ENCODE measurements around the gene ELFN2. TPM values are rescaled to one million over a fixed set of nuclear protein-coding genes. Genes with fewer than 3 reads are reported as not detected.
"Not testable (repeated sequence)": the region's sequence is repeated elsewhere in the genome, so short reads cannot be mapped to it uniquely, and the experiment has no call there.

ELFN2 gene
- polyA plus RNA-seq, 1 donor from 2014 or later, result 4.4 TPM

- Histone ChIP-seq H3K36me3 (ENCODE audit: insufficient read depth, low read length) (no peaks in the 10 kb centered on the region), H3K4me3 (ENCODE audit: low read length) (no peak overlapping the region), H3K27me3 (ENCODE audit: insufficient read depth, low read depth, low read length) (no peaks in the 10 kb centered on the region), H3K9ac (ENCODE audit: low read length) (no peak overlapping the region), H3K27ac (ENCODE audit: low read length) (no peak overlapping the region), H3K9me2 (ENCODE audit: insufficient read depth, low read length) (no peaks in the 10 kb centered on the region), H3K4me2 (ENCODE audit: low read length) (no peak overlapping the region), H2AFZ (ENCODE audit: low read depth, low read length) (no peak overlapping the region), H3F3A (ENCODE audit: insufficient read depth, low read length, poor library complexity, severe bottlenecking) (no peaks in the 10 kb centered on the region), H3K9me3 (ENCODE audit: low read length) (no peaks in the 10 kb centered on the region), H4K20me1 (ENCODE audit: insufficient read depth) (no peaks in the 10 kb centered on the region), H3K79me2 (replicated peaks; ENCODE audit: insufficient read depth, low read length) (no peaks in the 10 kb centered on the region)
- TF ChIP-seq EZH2 (IDR thresholded peaks at IDR 0.05; ENCODE audit: borderline replicate concordance, insufficient read depth, low read length, poor library complexity, severe bottlenecking) (no peak), TAF1 (IDR thresholded peaks at IDR 0.05; ENCODE audit: low read depth) (no peak)
Measured at GRCh38 chr22:37470087-37470445, 42.8 kb upstream of the ELFN2 start.

DNA sequence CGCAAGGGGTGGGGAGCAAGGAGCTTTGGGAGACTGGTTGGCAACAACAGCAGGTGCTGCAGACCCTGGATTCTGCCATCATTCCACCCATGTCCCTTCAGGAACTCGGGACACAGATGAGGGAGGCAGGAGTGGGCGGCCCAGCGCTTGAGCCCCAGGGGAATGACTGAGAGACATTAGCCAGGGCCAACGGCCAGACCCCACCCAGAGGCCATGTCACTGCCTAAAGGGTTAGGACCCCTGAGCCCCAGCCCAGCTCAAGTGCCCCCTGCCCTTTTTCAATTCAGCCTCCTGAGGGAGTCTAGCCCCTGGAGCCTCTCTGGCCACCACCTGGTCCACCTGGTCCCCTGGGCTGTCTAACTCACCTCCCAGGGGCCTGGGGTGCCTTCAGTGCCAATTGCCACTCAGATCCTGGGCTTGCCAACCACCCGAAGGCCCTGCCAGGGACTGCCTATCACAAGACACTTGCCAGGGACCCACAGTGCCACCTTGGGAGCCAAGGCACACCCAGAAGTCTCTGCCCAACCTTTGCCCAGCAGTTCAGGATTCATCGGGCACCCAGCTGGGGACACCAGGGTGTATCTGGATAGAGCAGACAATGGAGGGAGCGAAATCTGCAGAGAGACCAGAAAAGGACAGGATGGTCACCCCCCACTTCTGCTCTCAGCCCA lies 42.3 kb upstream of the ELFN2 start:
- Histone ChIP-seq H3K27ac (ENCODE audit: low read length) (no peak overlapping the region), H3K27me3 (ENCODE audit: insufficient read depth, low read depth, low read length) (no peaks in the 10 kb centered on the region), H3K4me3 (ENCODE audit: low read length) (no peak overlapping the region), H2AFZ (ENCODE audit: low read depth, low read length) (no peak overlapping the region), H3K9ac (ENCODE audit: low read length) (no peak overlapping the region), H3K9me2 (ENCODE audit: insufficient read depth, low read length) (no peaks in the 10 kb centered on the region), H3F3A (ENCODE audit: insufficient read depth, low read length, poor library complexity, severe bottlenecking) (no peaks in the 10 kb centered on the region), H3K9me3 (ENCODE audit: low read length) (no peaks in the 10 kb centered on the region), H3K4me2 (ENCODE audit: low read length) (no peak overlapping the region), H3K36me3 (ENCODE audit: insufficient read depth, low read length) (no peaks in the 10 kb centered on the region), H3K79me2 (replicated peaks; ENCODE audit: insufficient read depth, low read length) (no peaks in the 10 kb centered on the region), H4K20me1 (ENCODE audit: insufficient read depth) (no peaks in the 10 kb centered on the region)
- TF ChIP-seq EZH2 (IDR thresholded peaks at IDR 0.05; ENCODE audit: borderline replicate concordance, insufficient read depth, low read length, poor library complexity, severe bottlenecking) (no peak), SMC3 (conservative IDR thresholded peaks at IDR 0.05; ENCODE audit: poor library complexity) (no peak), TAF1 (IDR thresholded peaks at IDR 0.05; ENCODE audit: low read depth) (no peak)

- not testable (repeated sequence) for H2AFZ ChIP-seq (ENCODE audit: low read depth, low read length); H3K9me2 ChIP-seq (ENCODE audit: insufficient read depth, low read length); H3K9me3 ChIP-seq (ENCODE audit: low read length); H3K79me2 ChIP-seq (replicated peaks; ENCODE audit: insufficient read depth, low read length); H3K9ac ChIP-seq (ENCODE audit: low read length); H3K27me3 ChIP-seq (ENCODE audit: insufficient read depth, low read depth, low read length); H3K4me3 ChIP-seq (ENCODE audit: low read length); H3K27ac ChIP-seq (ENCODE audit: low read length); H3F3A ChIP-seq (ENCODE audit: insufficient read depth, low read length, poor library complexity, severe bottlenecking); H3K36me3 ChIP-seq (ENCODE audit: insufficient read depth, low read length); H4K20me1 ChIP-seq (ENCODE audit: insufficient read depth); H3K4me2 ChIP-seq (ENCODE audit: low read length)
Measured at GRCh38 chr22:37468201-37468695, 41.0 kb upstream of the ELFN2 start.

DNA sequence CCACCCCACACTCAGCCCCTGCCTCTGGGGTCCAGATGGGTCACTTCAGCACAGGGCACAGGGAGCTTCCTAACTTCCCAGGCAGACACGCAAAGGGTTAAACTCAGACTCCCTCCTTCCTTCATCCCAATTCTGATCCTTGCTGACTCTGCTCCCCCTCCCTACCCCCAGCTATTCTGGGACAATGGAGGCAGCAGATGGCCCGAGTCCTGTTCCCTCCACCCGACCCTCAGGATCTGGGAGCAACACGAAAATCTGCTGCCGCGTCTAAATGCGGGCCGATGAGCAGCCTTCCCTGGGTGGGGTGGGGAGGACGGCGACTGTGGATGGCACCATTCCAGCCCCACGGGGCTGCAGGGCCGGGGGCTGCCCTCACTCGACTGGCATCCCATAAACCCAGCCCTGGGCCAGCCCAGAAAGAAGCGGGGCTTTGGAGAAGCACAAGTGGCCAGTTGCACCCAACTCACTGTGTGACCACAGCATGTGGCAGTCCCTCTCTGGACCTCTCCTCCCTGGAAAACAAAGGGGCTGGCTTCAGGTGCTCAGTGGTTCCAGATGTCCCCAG lies 40.2 kb upstream of the ELFN2 start:
- no peaks in the 10 kb centered on the region for H4K20me1 ChIP-seq (ENCODE audit: insufficient read depth)
- no peak overlapping the region for H2AFZ ChIP-seq (ENCODE audit: low read depth, low read length)
- H3K27ac ChIP-seq (ENCODE audit: low read length), result no peak overlapping the region
- no peak overlapping the region for H3K4me2 ChIP-seq (ENCODE audit: low read length)
- no peaks in the 10 kb centered on the region for H3K79me2 ChIP-seq (replicated peaks; ENCODE audit: insufficient read depth, low read length)
- no peak overlapping the region for H3K9ac ChIP-seq (ENCODE audit: low read length)
- no peaks in the 10 kb centered on the region for H3K36me3 ChIP-seq (ENCODE audit: insufficient read depth, low read length)
- no peaks in the 10 kb centered on the region for H3K9me3 ChIP-seq (ENCODE audit: low read length)
- H3K27me3 ChIP-seq (ENCODE audit: insufficient read depth, low read depth, low read length), result no peaks in the 10 kb centered on the region
- TF ChIP-seq EP300 (conservative IDR thresholded peaks at IDR 0.05; ENCODE audit: poor library complexity, severe bottlenecking) (no peak), MXI1 (conservative IDR thresholded peaks at IDR 0.05; ENCODE audit: poor library complexity, severe bottlenecking) (no peak), SMC3 (conservative IDR thresholded peaks at IDR 0.05; ENCODE audit: poor library complexity) (no peak), CTCF (IDR thresholded peaks at IDR 0.05; ENCODE audit: poor library complexity, severe bottlenecking) (no peak), POLR2AphosphoS5 (IDR thresholded peaks at IDR 0.05) (no peak), EZH2 (IDR thresholded peaks at IDR 0.05; ENCODE audit: borderline replicate concordance, insufficient read depth, low read length, poor library complexity, severe bottlenecking) (no peak), RAD21 (conservative IDR thresholded peaks at IDR 0.05) (no peak), TAF1 (IDR thresholded peaks at IDR 0.05; ENCODE audit: low read depth) (no peak)
- TF ChIP-seq, protein P1, sequence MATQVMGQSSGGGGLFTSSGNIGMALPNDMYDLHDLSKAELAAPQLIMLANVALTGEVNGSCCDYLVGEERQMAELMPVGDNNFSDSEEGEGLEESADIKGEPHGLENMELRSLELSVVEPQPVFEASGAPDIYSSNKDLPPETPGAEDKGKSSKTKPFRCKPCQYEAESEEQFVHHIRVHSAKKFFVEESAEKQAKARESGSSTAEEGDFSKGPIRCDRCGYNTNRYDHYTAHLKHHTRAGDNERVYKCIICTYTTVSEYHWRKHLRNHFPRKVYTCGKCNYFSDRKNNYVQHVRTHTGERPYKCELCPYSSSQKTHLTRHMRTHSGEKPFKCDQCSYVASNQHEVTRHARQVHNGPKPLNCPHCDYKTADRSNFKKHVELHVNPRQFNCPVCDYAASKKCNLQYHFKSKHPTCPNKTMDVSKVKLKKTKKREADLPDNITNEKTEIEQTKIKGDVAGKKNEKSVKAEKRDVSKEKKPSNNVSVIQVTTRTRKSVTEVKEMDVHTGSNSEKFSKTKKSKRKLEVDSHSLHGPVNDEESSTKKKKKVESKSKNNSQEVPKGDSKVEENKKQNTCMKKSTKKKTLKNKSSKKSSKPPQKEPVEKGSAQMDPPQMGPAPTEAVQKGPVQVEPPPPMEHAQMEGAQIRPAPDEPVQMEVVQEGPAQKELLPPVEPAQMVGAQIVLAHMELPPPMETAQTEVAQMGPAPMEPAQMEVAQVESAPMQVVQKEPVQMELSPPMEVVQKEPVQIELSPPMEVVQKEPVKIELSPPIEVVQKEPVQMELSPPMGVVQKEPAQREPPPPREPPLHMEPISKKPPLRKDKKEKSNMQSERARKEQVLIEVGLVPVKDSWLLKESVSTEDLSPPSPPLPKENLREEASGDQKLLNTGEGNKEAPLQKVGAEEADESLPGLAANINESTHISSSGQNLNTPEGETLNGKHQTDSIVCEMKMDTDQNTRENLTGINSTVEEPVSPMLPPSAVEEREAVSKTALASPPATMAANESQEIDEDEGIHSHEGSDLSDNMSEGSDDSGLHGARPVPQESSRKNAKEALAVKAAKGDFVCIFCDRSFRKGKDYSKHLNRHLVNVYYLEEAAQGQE (IDR thresholded peaks at IDR 0.05; ENCODE audit: borderline replicate concordance), result no peak
- no peaks in the 10 kb centered on the region for H3K9me2 ChIP-seq (ENCODE audit: insufficient read depth, low read length)
- H3F3A ChIP-seq (ENCODE audit: insufficient read depth, low read length, poor library complexity, severe bottlenecking), result no peaks in the 10 kb centered on the region
- H3K4me3 ChIP-seq (ENCODE audit: low read length), result no peak overlapping the region

All from neural cell (in vitro differentiated cells).